Measurements from ENCODE around the gene INS.

GRCh38 chr11:2167141-2168045, 6.4 kb upstream of the INS start:
- TF ChIP-seq POLR2A (IDR thresholded peaks at IDR 0.05; ENCODE audit: low read depth, low read length): no peak
- no peak for TF ChIP-seq SPI1 (IDR thresholded peaks at IDR 0.05; ENCODE audit: low read depth, low read length)
- TF ChIP-seq TAF1 (IDR thresholded peaks at IDR 0.05; ENCODE audit: low read depth, low read length): no peak
- TF ChIP-seq POLR2AphosphoS5 (IDR thresholded peaks at IDR 0.05; ENCODE audit: low read depth, low read length): no peak
- no peak for TF ChIP-seq PAX5 (IDR thresholded peaks at IDR 0.05; ENCODE audit: insufficient read depth, low read length, severe bottlenecking)
- TF ChIP-seq POU2F2 (IDR thresholded peaks at IDR 0.05; ENCODE audit: low read depth, low read length): no peak

Data from GM12891 (cell line).